Activated CD4-positive, alpha-beta T cell treated with anti-CD3 and anti-CD28 coated beads, Interleukin-2, amount 10 ng/mL, durations not matched to agents 24 days and 14 days (primary cell): ENCODE data around the gene THAP5. TPM values are rescaled to one million over a fixed set of nuclear protein-coding genes. Genes with fewer than 3 reads are reported as not detected.
A peak's percentile ranks its signal among the peaks of the same experiment; 100 is the strongest.
"Not testable (repeated sequence)": the region's sequence is repeated elsewhere in the genome, so short reads cannot be mapped to it uniquely, and the experiment has no call there.

ENCODE experiments used
- DNase-seq: peaks from one replicate; pipeline ENCODE4 v3.0.0; 2022
- H3K27ac Mint-ChIP-seq: one replicate; pipeline ENCODE4 v1.8.0; 2022; ENCODE audit warnings: mild to moderate bottlenecking, mixed read lengths
- H3K27me3 Mint-ChIP-seq: one replicate; pipeline ENCODE4 v1.8.0; 2022; ENCODE audit warnings: mixed read lengths
- H3K36me3 Mint-ChIP-seq: one replicate; pipeline ENCODE4 v1.8.0; 2022; ENCODE audit warnings: low read depth, mild to moderate bottlenecking, mixed read lengths
- H3K4me1 Mint-ChIP-seq: one replicate; pipeline ENCODE4 v1.8.0; 2021; ENCODE audit warnings: mixed read lengths
- H3K4me3 Mint-ChIP-seq: one replicate; pipeline ENCODE4 v1.8.0; 2022; ENCODE audit warnings: mild to moderate bottlenecking, moderate library complexity, mixed read lengths
- H3K9me3 Mint-ChIP-seq: one replicate; pipeline ENCODE4 v1.8.0; 2021; ENCODE audit warnings: mixed read lengths
- intact Hi-C: fragments of 100-400 bp; cut with micrococcal nuclease; formaldehyde crosslinking; loops from one replicate; pipeline ENCODE4 v1.15.1; 2023
- total RNA-seq: library from RNA; stranded (reverse); gene quantifications from 2 replicates; pipeline ENCODE4 v1.2.3, GENCODE V29; 2022

THAP5 gene
- total RNA-seq, 1 donor from 2014 or later, result 35.6 TPM

DNA sequence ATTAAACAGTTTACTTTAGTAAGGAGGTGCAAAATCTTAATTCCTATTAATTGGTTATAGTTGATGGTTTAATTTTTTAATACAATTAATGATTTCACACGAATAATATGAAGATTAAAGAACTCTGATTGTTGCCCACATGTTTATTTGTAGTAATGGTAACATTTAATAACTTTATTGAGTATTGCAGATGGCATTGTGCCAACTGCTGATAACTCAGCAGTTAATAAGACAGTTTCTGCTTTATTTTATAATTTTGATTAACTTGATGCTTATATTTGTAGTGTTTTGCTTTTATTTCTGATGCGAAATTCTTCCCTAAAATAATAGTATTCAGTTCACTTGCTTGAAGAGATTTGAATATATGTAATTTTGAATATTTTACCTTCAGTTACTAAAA is 3.0 kb upstream of the THAP5 start:
- H3K27me3 Mint-ChIP-seq, result no peaks in the 10 kb centered on the region
- no peak overlapping the region for H3K27ac Mint-ChIP-seq
- peaks cover 56% of the 10 kb centered on the region for H3K36me3 Mint-ChIP-seq
- no peaks in the 10 kb centered on the region for H3K9me3 Mint-ChIP-seq
- no peak for DNase-seq
- H3K4me1 Mint-ChIP-seq, result peaks cover 31% of the 10 kb centered on the region
- intact Hi-C loops, result no loop called here
- H3K4me3 Mint-ChIP-seq, result no peak overlapping the region

DNA sequence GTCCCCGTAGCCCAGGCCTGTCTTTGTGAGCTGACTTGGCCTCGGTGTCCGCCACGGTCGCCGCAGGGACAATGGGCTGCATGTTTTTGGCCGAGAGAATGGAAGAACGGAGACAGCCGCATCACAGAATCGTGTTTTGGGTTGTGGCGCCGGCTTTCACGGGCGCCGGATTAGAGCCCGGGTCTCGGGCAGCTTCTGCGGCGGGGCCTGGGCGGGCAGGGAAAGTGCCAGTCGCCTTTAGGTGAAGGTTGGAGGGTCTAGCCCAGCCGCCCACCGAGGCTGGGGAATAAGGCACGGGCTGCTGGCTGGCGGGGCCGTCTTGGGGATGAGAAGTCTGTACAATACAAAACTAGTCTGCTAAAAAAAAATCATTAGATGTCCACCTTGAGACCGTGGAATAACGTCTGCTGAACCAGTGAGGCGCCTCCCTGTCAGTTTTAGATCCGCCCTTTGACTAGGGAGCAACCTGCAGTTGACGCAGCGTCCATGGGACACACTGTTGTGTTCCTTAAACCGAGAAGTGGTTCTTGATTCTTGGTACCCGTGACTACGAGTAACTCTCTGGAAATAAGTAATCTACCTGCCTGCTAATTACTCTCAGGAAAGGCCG is 745 bp upstream of the THAP5 start:
- intact Hi-C loops, result no loop called here
- peak overlapping the region; percentile 100 for H3K27ac Mint-ChIP-seq
- DNase-seq, result peak; percentile 86
- H3K4me1 Mint-ChIP-seq, result peaks cover 39% of the 10 kb centered on the region
- H3K9me3 Mint-ChIP-seq, result peaks cover 6% of the 10 kb centered on the region
- peaks cover 49% of the 10 kb centered on the region for H3K36me3 Mint-ChIP-seq
- H3K27me3 Mint-ChIP-seq, result no peaks in the 10 kb centered on the region
- peak overlapping the region; percentile 100 for H3K4me3 Mint-ChIP-seq

DNA sequence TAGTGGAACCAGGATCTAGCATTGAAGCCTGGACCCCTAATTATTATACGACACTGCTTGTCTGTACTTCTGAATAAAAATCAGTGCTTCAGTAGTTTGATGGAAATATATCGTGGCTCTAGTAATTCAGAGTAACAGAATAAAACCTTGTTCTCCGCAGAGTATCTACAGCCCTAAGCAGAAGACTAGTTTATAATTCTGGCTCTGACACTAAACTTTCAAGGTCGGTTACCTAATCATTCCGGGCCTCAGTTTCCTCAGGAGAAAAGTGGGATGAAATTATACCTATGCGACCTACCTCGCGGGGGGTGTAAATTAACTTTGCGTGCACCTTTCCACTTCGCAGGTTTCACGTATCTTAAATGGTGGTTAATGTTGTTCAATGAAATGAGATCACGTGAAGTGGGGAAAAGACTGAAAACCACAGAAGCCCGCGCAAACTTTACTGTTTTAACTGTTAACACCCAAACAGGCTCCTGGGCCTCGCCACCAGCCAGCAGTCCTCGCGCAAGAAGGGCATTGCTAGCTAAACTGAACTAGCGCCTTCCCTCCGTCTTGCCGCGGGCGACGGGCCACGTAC is 615 bp downstream of the THAP5 start:
- H3K4me1 Mint-ChIP-seq, result peaks cover 37% of the 10 kb centered on the region
- peaks cover 6% of the 10 kb centered on the region for H3K9me3 Mint-ChIP-seq
- no peak for DNase-seq
- intact Hi-C loops, result loop anchor here (1.0 to 10.0 kb wide), 3 partner anchors 43 to 1006 kb away; partner anchors contain the start of genes CBLL1, COG5, DUS4L and PNPLA8
- H3K36me3 Mint-ChIP-seq, result peaks cover 51% of the 10 kb centered on the region
- peak overlapping the region; percentile 100 for H3K4me3 Mint-ChIP-seq
- peak overlapping the region; percentile 100 for H3K27ac Mint-ChIP-seq
- H3K27me3 Mint-ChIP-seq, result no peaks in the 10 kb centered on the region

DNA sequence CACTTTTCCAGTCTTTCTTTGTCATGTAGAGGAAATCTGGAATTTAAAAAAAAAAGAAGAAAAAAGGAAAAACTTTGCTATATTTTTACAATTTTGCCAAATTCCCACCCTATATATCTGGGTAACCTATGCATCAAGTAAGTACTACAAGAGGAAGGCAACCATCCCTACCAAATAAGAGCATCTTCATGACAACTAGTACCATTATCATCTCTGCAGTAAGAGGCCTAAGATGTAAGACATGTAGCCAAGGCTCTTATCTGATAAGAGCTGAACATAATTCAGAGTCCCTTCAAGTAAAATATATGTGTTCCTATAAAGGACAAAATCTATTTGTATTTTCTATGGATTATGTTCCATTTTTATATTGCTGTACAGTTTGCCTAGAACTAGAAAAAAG is 3.5 kb downstream of the THAP5 start:
- Mint-ChIP-seq H3K36me3 (peaks cover 43% of the 10 kb centered on the region), H3K9me3 (peaks cover 6% of the 10 kb centered on the region), H3K27ac (no peak overlapping the region), H3K4me3 (no peak overlapping the region), H3K27me3 (no peaks in the 10 kb centered on the region), H3K4me1 (peaks cover 28% of the 10 kb centered on the region)
- intact Hi-C loops, result loop anchor here (10.0 kb wide), 1 partner anchor 821 kb away; the partner anchor contains the start of gene CBLL1
- DNase-seq, result no peak

DNA sequence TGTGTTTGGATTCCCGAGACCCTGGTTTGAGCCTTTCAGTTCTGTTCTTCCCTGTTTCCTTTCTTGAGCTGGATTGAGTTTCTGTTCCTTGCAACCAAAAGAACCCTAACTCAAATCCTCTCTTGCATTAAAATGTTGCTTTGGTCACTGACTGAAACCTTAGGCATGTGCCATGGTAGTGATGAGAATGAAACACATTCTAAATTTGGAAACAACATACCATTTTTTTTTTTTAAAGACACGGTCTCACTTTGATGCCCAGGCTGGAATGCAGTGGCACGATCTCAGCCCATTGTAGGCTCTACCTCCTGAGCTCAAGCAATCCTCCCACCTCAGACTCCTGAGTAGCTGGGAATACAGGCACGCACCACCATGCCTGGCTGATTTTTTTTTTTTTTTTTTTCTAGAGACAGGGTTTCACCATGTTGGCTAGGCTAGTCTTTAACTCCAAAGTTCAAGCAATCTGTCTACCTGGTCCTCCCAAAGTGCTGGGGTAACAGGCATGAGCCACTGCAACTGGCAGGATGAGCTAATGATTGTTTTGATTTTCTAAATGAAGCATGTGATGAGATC is 8.4 kb downstream of the THAP5 start:
- H3K27me3 Mint-ChIP-seq, result no peaks in the 10 kb centered on the region
- intact Hi-C loops, result loop anchor here (10.0 kb wide), 1 partner anchor 816 kb away; the partner anchor contains the start of gene CBLL1
- no peak overlapping the region for H3K27ac Mint-ChIP-seq
- peaks cover 19% of the 10 kb centered on the region for H3K9me3 Mint-ChIP-seq
- no peak for DNase-seq
- H3K4me3 Mint-ChIP-seq, result no peak overlapping the region
- peaks cover 46% of the 10 kb centered on the region for H3K36me3 Mint-ChIP-seq
- peaks cover 8% of the 10 kb centered on the region for H3K4me1 Mint-ChIP-seq

DNA sequence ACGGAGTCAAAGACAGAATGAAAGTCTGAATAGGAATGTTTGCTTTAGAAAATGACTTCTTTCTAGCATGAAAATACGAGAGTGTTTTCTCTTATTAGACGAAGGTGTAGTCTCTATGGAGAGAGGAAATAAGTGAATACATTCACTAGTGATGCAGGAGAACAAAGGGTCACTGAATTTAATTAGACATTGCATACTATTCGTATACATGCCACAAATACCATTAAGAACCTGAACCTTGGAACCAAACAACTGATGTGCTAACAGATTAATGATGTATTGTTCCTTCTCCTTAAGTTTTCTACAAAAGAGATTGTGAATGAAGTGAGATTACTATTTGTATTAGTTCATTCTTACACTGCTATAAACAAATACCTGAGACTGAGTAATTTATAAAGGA is 10.3 kb downstream of the THAP5 start:
- Mint-ChIP-seq H3K36me3 (peaks cover 34% of the 10 kb centered on the region), H3K27me3 (no peaks in the 10 kb centered on the region)
- intact Hi-C loops, result no loop called here

DNA sequence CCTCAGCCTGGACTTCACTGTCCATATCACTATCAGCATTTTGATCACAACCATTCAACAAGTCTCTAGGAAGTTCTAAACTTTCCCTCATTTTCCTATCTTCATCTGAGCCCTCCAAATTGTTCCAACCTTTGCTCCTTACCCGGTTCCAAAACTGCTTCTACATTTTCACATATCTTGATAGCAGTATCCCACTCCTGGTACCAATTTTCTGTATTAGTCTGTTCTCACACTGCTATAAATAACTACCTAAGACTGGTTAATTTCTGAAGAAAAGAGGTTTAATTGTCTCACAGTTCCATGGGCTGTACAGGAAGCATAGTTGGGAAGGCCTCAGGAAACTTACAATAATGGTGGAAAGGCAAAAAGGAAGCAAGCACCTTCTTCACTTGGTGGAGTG is 11.9 kb downstream of the THAP5 start:
- intact Hi-C loops, result no loop called here
- H3K27me3 Mint-ChIP-seq, result no peaks in the 10 kb centered on the region
- no peak for DNase-seq
- no peak overlapping the region for H3K4me3 Mint-ChIP-seq
- H3K9me3 Mint-ChIP-seq, result peaks cover 13% of the 10 kb centered on the region
- no peak overlapping the region for H3K27ac Mint-ChIP-seq
- H3K36me3 Mint-ChIP-seq, result peaks cover 29% of the 10 kb centered on the region
- peaks cover 4% of the 10 kb centered on the region for H3K4me1 Mint-ChIP-seq

More for the DNA sequence above, 10.3 kb downstream of the THAP5 start:
- Mint-ChIP-seq H3K9me3 (peaks cover 13% of the 10 kb centered on the region), H3K4me3 (no peak overlapping the region), H3K4me1 (peaks cover 4% of the 10 kb centered on the region), H3K27ac (no peak overlapping the region)
- DNase-seq, result no peak

DNA sequence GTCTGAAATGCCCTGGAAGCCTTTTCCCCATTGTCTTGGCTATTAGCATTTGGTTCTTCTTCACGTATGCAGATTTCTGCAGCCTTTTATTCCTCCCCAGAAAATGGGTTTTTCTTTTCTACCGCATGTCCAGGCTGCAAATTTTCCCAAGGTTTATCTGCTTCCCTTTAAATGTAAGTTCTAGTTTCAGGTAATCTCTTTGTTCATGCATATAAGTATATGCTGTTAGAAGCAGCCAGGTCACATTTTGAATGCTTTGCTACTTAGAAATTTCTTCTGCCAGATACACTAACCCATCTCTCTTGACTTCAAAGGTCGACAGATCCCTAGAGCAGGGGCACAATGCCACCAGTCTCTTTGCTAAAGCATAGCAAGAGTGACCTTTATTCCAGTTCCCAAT is 12.3 kb downstream of the THAP5 start:
- intact Hi-C loops, result no loop called here
- DNase-seq, result no peak
- Mint-ChIP-seq H3K27ac (no peak overlapping the region), H3K4me3 (no peak overlapping the region), H3K4me1 (peaks cover 6% of the 10 kb centered on the region), H3K36me3 (peaks cover 27% of the 10 kb centered on the region), H3K27me3 (no peaks in the 10 kb centered on the region), H3K9me3 (peaks cover 13% of the 10 kb centered on the region)

DNA sequence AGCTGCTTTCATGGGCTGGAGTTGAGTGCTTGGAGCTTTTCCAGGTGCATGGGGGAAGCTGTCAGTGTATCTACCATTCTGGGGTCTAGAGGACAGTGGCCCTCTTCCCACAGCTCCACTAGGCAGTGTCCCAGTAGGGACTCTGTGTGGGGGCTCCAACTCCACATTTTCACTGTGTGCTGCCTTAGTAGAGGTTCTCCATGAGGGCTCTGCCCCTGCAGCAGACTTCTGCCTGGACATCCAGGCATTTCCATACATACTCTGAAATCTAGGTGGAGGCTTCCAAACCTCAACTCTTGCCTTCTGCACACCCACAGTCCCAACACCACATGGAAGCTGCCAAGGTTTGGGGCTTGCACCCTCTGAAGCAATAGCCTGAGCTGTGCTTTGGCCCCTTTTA is 12.8 kb downstream of the THAP5 start:
- Mint-ChIP-seq H3K9me3 (peaks cover 13% of the 10 kb centered on the region), H3K36me3 (peaks cover 25% of the 10 kb centered on the region)
- H3K4me1 Mint-ChIP-seq, H3K4me3 Mint-ChIP-seq, H3K27me3 Mint-ChIP-seq, DNase-seq, intact Hi-C loops, H3K27ac Mint-ChIP-seq: not testable (repeated sequence)

DNA sequence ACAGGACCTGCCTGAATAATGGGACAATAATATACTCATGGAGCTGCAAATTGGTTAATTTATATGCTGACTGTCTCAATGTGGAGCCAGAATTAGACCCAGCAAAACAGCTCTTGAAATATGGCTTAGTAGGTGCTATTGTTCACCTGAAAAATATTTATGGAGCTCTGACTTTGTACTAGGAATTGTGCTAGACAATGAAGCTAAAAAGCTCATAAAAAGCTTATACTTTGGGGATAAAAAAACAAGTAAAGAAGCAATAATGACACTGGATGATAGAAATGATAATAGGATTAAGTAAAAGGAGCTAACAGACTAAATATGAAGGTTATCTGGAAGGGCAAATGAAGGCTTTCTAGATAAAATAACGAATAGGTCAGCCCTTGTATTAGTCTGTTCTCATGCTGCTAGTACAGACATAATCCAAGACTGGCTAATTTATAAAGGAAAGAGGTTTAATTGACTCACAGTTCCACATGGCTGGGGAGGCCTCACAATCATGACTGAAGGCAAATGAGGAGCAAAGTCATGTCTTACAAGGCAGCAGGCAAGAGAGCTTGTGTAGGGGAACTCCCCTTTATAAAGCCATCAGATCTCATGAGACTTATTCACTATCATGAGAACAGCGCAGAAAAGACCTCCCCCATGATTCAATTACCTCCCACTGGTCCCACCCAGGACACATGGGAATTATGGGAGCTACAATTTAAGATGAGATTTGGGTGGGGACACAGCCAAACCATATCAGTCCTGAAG is 21.2 kb downstream of the THAP5 start:
- intact Hi-C loops, H3K4me1 Mint-ChIP-seq, H3K27me3 Mint-ChIP-seq, H3K9me3 Mint-ChIP-seq, H3K27ac Mint-ChIP-seq, H3K4me3 Mint-ChIP-seq, H3K36me3 Mint-ChIP-seq, DNase-seq: not testable (repeated sequence)

DNA sequence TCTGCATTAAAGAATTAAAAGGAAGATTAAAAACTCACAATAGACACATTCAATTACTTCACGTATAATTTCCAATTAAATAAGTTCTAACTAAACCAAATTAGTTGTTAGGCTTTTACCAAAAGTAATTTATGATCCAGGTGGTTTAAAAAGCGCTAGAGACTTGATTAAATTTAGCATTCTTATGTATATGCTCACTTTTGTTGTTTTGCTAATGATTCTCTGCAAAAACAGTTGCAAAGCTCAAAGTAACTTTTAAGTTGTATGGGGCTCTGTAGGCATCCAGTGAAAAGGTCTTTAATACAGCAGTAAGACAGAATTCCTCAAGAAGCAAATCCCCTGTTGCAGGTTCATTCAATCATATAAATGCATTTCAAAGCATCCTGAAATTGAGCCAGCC is 28.0 kb downstream of the THAP5 start:
- Mint-ChIP-seq H3K4me1 (no peaks in the 10 kb centered on the region), H3K36me3 (no peaks in the 10 kb centered on the region), H3K4me3 (no peak overlapping the region), H3K27ac (no peak overlapping the region), H3K9me3 (no peaks in the 10 kb centered on the region), H3K27me3 (peaks cover 11% of the 10 kb centered on the region)
- no peak for DNase-seq
- intact Hi-C loops, result no loop called here

DNA sequence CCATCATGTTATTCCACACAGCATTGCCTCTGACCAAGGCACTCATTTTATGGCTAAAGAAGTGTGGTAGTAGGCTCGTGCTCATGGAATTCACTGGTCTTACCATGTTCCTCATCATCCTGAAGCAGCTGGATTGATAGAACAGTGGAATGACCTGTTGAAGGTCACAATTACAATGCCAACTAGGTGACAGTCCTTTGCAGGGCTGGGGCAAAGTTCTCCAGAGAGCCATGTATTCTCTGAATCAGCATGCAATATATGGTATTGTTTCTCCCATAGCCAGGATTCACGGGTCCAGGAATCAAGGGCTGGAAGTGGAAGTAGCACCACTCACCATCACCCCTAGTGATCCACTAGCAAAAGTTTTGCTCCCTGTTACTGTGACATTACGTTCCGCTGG is 30.8 kb downstream of the THAP5 start:
- H3K27ac Mint-ChIP-seq, H3K9me3 Mint-ChIP-seq, H3K36me3 Mint-ChIP-seq, intact Hi-C loops, DNase-seq, H3K4me1 Mint-ChIP-seq, H3K4me3 Mint-ChIP-seq: not testable (repeated sequence)
- peaks cover 22% of the 10 kb centered on the region for H3K27me3 Mint-ChIP-seq

DNA sequence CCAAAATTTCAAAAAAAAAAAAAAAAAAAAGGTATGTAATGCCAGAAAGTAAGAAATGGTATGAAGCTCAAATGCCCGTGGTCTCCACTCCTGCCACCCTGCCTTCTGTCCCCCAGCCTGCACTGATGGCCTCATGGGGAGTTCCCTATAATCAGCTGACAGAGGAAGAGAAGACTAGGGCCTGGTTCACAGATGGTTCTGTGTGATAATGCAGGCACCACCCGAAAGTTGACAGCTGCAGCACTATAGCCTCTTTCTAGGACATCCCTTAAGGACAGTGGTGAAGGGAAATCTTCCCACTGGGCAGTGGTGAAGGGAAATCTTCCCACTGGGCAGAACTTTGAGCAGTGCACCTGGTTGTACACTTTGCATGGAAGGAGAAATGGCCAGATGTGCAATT is 31.3 kb downstream of the THAP5 start:
- H3K27ac Mint-ChIP-seq, intact Hi-C loops, DNase-seq, H3K36me3 Mint-ChIP-seq, H3K9me3 Mint-ChIP-seq, H3K4me3 Mint-ChIP-seq, H3K4me1 Mint-ChIP-seq: not testable (repeated sequence)
- H3K27me3 Mint-ChIP-seq, result peaks cover 22% of the 10 kb centered on the region

DNA sequence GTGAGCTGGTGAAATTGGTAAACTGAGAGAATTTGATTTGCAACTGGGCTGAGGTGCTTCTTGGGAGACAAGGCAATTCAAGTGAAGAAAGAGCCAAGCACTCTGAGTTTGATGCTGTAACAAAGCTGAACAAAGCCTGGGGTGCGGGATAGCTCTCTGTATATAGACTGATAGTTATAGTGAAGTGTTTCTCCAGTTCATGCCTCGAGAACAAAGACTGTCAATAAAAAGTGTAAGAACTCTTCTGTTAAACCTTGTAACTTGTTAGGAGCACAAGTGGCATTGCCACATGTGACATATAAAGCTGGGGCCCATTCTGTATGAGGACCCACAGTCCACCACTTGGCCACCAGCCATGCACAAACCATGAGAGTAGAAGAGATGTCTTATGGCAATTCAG is 32.3 kb downstream of the THAP5 start:
- Mint-ChIP-seq H3K27me3 (peaks cover 26% of the 10 kb centered on the region), H3K36me3 (no peaks in the 10 kb centered on the region), H3K9me3 (peaks cover 3% of the 10 kb centered on the region), H3K27ac (no peak overlapping the region), H3K4me1 (no peaks in the 10 kb centered on the region), H3K4me3 (no peak overlapping the region)
- intact Hi-C loops, result no loop called here
- no peak for DNase-seq
